ENCODE results near the gene PGBD1.
"Not testable (repeated sequence)": the region's sequence is repeated elsewhere in the genome, so short reads cannot be mapped to it uniquely, and the experiment has no call there.

- not testable (repeated sequence) for TF ChIP-seq CTCF (conservative IDR thresholded peaks at IDR 0.05); EZH2 (IDR thresholded peaks at IDR 0.05; ENCODE audit: low read depth)
These were observed 25.0 kb downstream of the PGBD1 start for GRCh38 chr6:28306363-28306762.

Measured in PC-9 (cell line).